SW480 (cell line): ENCODE results near the gene PRKCA.
A peak's percentile ranks its signal among the peaks of the same experiment; 100 is the strongest.
"Not testable (repeated sequence)": the region's sequence is repeated elsewhere in the genome, so short reads cannot be mapped to it uniquely, and the experiment has no call there.

Source experiments
- DNase-seq: peaks from one replicate; pipeline ENCODE4 v3.0.0-alpha.2; 2016; ENCODE audit warnings: low spot score

The PRKCA gene

GRCh38 chr17:66301864-66302741 is at the start of gene PRKCA:
PRKCA (plus strand) TSS chr17:66302613.
- peak; percentile 74 for DNase-seq

- DNase-seq = not testable (repeated sequence)
Measured at GRCh38 chr17:66253458-66253857, 49.0 kb upstream of the PRKCA start.

- peak; percentile 79 for DNase-seq
Measured at GRCh38 chr17:66255112-66255511, 47.3 kb upstream of the PRKCA start.

- DNase-seq = no peak
Measured at GRCh38 chr17:66255527-66255971, 46.9 kb upstream of the PRKCA start.

GRCh38 chr17:66260275-66260674 is 42.1 kb upstream of the PRKCA start:
- DNase-seq = no peak

- no peak for DNase-seq
Measured at GRCh38 chr17:66260688-66261087, 41.7 kb upstream of the PRKCA start.

GRCh38 chr17:66262767-66263166 is 39.6 kb upstream of the PRKCA start:
- no peak for DNase-seq

GRCh38 chr17:66264696-66265095 is 37.7 kb upstream of the PRKCA start:
- DNase-seq = no peak

GRCh38 chr17:66268247-66268927 is 34.0 kb upstream of the PRKCA start:
- DNase-seq = no peak

- no peak for DNase-seq
Measured at GRCh38 chr17:66270106-66270505, 32.3 kb upstream of the PRKCA start.

GRCh38 chr17:66271512-66271911 is 30.9 kb upstream of the PRKCA start:
- DNase-seq = no peak

- peak; percentile 30 for DNase-seq
Measured at GRCh38 chr17:66272811-66273585, 29.4 kb upstream of the PRKCA start.

GRCh38 chr17:66273586-66273848 is 28.9 kb upstream of the PRKCA start:
- no peak for DNase-seq

- peak; percentile 97 for DNase-seq
Measured at GRCh38 chr17:66275651-66276050, 26.8 kb upstream of the PRKCA start.

- DNase-seq = no peak
Measured at GRCh38 chr17:66276328-66276937, 26.0 kb upstream of the PRKCA start.

GRCh38 chr17:66277191-66277590 is 25.2 kb upstream of the PRKCA start:
- no peak for DNase-seq

- no peak for DNase-seq
Measured at GRCh38 chr17:66281661-66282369, 20.6 kb upstream of the PRKCA start.

GRCh38 chr17:66283296-66283934 is 19.0 kb upstream of the PRKCA start:
- no peak for DNase-seq

GRCh38 chr17:66283971-66284370 is 18.4 kb upstream of the PRKCA start:
- no peak for DNase-seq

GRCh38 chr17:66285149-66285548 is 17.3 kb upstream of the PRKCA start:
- no peak for DNase-seq

- DNase-seq = no peak
Measured at GRCh38 chr17:66287911-66288310, 14.5 kb upstream of the PRKCA start.
